ENCODE measurements around the gene GALNT9. TPM values are rescaled to one million over a fixed set of nuclear protein-coding genes. Genes with fewer than 3 reads are reported as not detected.

The GALNT9 gene
- total and polyA plus RNA-seq, 8 donors = 0.17 to 5.0 (median 2.8) TPM; not detected in 1

DNA sequence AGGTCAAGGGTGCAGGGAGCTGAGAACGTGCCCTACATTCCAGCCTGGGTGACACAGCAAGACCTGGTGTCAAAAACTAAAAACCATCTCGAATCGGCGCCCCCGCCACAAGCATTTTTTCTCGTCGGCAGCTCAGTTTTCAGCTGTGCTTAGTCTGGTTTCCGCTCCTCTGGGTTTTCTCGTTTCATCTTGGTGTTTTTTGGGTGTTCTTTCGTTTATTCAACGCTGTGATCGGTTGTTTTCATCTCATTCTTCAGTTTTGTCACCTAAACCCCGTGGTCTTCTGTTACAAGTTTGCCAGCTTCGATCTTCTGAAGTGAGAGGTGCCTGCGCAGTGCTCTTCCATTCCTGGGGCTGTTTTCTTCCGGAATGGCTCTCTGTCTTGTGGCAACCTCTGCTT, 143.7 kb downstream of the GALNT9 start:
- H3K4me3 ChIP-seq = peak overlapping the region in 1 of 2 donors; percentile 26
- DNase-seq = peak in 1 of 4 donors; percentile 31
- ATAC-seq = no peak
- H3K27me3 ChIP-seq = peaks cover 0 to 84% of the 10 kb centered on the region in 2 donors
- peaks cover 5 to 33% of the 10 kb centered on the region in 2 donors for H3K4me1 ChIP-seq
- H3K36me3 ChIP-seq = no peaks in the 10 kb centered on the region
- no peak overlapping the region for H3K27ac ChIP-seq
- TF ChIP-seq, protein P1, sequence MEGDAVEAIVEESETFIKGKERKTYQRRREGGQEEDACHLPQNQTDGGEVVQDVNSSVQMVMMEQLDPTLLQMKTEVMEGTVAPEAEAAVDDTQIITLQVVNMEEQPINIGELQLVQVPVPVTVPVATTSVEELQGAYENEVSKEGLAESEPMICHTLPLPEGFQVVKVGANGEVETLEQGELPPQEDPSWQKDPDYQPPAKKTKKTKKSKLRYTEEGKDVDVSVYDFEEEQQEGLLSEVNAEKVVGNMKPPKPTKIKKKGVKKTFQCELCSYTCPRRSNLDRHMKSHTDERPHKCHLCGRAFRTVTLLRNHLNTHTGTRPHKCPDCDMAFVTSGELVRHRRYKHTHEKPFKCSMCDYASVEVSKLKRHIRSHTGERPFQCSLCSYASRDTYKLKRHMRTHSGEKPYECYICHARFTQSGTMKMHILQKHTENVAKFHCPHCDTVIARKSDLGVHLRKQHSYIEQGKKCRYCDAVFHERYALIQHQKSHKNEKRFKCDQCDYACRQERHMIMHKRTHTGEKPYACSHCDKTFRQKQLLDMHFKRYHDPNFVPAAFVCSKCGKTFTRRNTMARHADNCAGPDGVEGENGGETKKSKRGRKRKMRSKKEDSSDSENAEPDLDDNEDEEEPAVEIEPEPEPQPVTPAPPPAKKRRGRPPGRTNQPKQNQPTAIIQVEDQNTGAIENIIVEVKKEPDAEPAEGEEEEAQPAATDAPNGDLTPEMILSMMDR (IDR thresholded peaks at IDR 0.05) = no peak
- no peaks in the 10 kb centered on the region for H3K9me3 ChIP-seq
- intact Hi-C loops (cut with DNase I) = no loop called here

DNA sequence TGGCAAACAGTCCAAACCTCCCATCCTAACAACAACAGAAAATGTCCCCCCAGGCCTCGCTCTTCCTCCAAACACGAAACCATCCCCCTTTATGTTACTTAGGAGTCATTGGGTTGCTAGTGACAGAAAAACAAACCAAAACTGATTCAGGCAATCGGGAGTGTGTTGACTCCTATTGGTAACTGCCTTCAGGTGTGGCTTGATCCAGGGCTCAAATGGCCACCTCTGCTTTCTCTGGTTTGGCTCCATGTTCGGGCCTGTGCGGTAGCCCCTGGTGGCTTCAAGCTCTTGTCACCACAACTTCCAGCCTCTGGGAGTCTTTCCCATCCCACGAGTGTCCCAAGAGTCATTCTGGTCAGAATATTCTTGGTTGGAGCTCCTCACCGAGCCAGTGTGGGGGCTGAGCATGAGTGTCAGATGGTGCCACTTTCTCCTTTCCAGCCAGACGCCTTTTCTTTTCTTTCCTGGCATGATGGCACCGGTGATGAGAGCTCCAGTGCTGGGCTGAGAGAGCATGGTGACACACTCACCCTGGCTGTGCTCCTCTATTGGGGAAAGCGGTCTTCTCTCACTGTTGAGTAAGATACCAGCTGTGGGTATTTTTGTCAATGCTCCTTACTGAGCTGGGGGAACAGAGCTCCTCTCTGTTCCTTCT, 146.6 kb downstream of the GALNT9 start:
- peaks cover 0 to 76% of the 10 kb centered on the region in 2 donors for H3K27me3 ChIP-seq
- no peak for DNase-seq
- intact Hi-C loops (cut with DNase I) = no loop called here

DNA sequence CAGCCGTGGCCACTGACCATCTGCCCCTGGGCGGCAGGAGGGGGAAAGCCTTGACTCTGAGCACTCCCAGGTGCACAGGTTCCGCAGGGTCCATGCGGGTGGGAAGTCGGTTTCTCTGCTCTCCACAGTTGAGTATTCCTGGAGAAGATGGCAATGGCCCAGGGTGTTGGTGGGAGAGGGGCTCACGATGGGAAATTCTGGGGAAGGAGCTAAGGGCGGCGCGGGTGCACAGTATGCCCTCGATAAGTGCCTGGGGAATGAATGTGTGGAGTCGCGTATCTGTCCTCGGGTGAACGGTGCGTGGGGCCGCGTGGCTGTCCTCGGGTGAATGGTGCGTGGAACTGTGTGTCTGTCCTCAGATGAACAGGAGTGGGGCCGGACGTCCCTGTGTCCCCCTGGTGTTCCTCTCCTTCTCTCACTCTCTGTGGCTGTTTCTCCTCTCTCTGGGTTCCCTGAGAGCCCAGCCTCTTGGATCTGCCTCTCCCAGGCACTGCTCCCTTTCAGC, 147.1 kb downstream of the GALNT9 start:
- Histone ChIP-seq H3K4me1 (peaks cover 0 to 18% of the 10 kb centered on the region in 2 donors), H3K36me3 (no peaks in the 10 kb centered on the region), H3K27me3 (peaks cover under 1 to 76% of the 10 kb centered on the region in 2 donors), H3K4me3 (no peak overlapping the region), H3K27ac (no peak overlapping the region), H3K9me3 (no peaks in the 10 kb centered on the region)
- TF ChIP-seq, protein P1 (IDR thresholded peaks at IDR 0.05) = no peak
- DNase-seq (peak in 1 of 4 donors; percentile 63), ATAC-seq (no peak)
- intact Hi-C loops (cut with DNase I) = no loop called here

More for the DNA sequence above, 146.6 kb downstream of the GALNT9 start:
- peaks cover 0 to 19% of the 10 kb centered on the region in 2 donors for H3K4me1 ChIP-seq
- no peak overlapping the region for H3K4me3 ChIP-seq
- no peak for ATAC-seq
- no peak overlapping the region for H3K27ac ChIP-seq
- H3K36me3 ChIP-seq = no peaks in the 10 kb centered on the region
- H3K9me3 ChIP-seq = no peaks in the 10 kb centered on the region
- TF ChIP-seq, protein P1 (IDR thresholded peaks at IDR 0.05) = no peak

DNA sequence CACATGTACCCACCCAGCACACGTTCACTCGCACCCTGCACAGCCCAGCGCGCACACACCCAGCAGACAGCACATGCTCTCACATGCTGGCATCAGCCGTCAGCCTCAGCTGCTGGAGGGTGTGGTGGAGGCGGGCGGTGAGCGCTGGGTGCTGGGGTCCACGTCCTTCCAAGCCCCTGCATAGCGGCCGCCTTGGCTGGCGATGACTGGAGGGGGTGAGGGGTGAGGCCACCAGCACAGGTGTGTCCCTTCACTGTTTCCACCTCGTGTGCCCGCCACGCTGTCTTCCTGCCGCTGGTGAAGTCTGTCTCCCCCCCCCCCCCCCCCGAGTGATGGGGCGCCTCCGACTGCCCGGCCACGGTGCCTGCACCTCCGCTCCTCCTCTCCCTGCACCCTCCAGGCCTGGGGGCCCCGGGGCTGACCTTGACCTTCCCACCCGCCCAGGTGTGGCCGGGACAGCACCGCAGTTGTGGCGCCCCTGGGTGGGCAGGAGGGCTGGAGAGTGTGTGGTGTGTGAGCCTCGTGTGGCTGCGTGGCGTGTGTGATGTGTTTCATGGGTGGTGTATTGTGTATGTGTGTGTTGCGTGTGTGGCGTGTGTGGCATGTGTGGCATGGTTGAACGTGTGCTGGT, 147.7 kb downstream of the GALNT9 start:
- H3K4me1 ChIP-seq = peaks cover 0 to 12% of the 10 kb centered on the region in 2 donors
- TF ChIP-seq, protein P1 (IDR thresholded peaks at IDR 0.05) = no peak
- DNase-seq (peak in 1 of 4 donors; percentile 71), ATAC-seq (no peak)
- no peak overlapping the region for H3K27ac ChIP-seq
- intact Hi-C loops (cut with DNase I) = no loop called here
- no peak overlapping the region for H3K4me3 ChIP-seq
- no peaks in the 10 kb centered on the region for H3K36me3 ChIP-seq
- H3K9me3 ChIP-seq = no peaks in the 10 kb centered on the region
- peaks cover 3 to 76% of the 10 kb centered on the region in 2 donors for H3K27me3 ChIP-seq

All from left lung (tissue), 10 donors.